ENCODE data around the gene PAXX. TPM values are rescaled to one million over a fixed set of nuclear protein-coding genes. Genes with fewer than 3 reads are reported as not detected.
A peak's percentile ranks its signal among the peaks of the same experiment; 100 is the strongest.

The PAXX gene
- total and polyA plus RNA-seq, 9 of the 15 experiments (the other 6 are each of a cell fraction or from before 2014, with no cell fraction given), result 1.2 to 175 (median 38.5) TPM

- TF ChIP-seq FOXK2 (conservative IDR thresholded peaks at IDR 0.05 in 1 of 2, IDR thresholded peaks at IDR 0.05 in 1 of 2; ENCODE audit: low read depth in 2 of 2) (0 out of 4 replicates have a peak, but pooled peaks have one; percentile 15 to 20), AFF1 (IDR thresholded peaks at IDR 0.05; ENCODE audit: low read depth in 1 of 2, partially characterized antibody in 2 of 2) (no peak), HNRNPUL1 (IDR thresholded peaks at IDR 0.05; ENCODE audit: low read length) (no peak)
- TF ChIP-seq, protein P1, sequence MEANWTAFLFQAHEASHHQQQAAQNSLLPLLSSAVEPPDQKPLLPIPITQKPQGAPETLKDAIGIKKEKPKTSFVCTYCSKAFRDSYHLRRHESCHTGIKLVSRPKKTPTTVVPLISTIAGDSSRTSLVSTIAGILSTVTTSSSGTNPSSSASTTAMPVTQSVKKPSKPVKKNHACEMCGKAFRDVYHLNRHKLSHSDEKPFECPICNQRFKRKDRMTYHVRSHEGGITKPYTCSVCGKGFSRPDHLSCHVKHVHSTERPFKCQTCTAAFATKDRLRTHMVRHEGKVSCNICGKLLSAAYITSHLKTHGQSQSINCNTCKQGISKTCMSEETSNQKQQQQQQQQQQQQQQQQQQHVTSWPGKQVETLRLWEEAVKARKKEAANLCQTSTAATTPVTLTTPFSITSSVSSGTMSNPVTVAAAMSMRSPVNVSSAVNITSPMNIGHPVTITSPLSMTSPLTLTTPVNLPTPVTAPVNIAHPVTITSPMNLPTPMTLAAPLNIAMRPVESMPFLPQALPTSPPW (CRISPR knock-in tag; IDR thresholded peaks at IDR 0.05), result peak; percentile 57
Observed at GRCh38 chr9:137034709-137035506, 42.7 kb downstream of the PAXX start (continued).

Data from K562 (cell line).